Left ventricle myocardium superior (tissue), 1 donor: ENCODE results near the gene ADGRD2. TPM values are rescaled to one million over a fixed set of nuclear protein-coding genes. Genes with fewer than 3 reads are reported as not detected.

Source experiments
- ATAC-seq: fragments of 200-7000 bp; cut with Tn5 transposase; one replicate; pipeline ENCODE4 v1.9.1; 2020; ENCODE audit warnings: mild to moderate bottlenecking, moderate library complexity
- DNase-seq: peaks from one replicate; pipeline ENCODE4 v3.0.0-alpha.2; 2020
- intact Hi-C: fragments of 100-400 bp; cut with micrococcal nuclease; formaldehyde crosslinking; loops from one replicate; pipeline ENCODE4 v1.11.0; 2022
- total RNA-seq: library from RNA; stranded (reverse); fragmentation: NEBNext Ultra II Directional; extraction: Animal tissue kit (Norgen Biotek cat#: 25700); gene quantifications from one replicate; pipeline ENCODE4 v1.2.1, GENCODE V29; 2021
- donor health status: DM: no; HTN: yes; CAD: no; lungs with severe emphysema.

Gene ADGRD2
- total RNA-seq, 1 donor from 2014 or later = not detected

- intact Hi-C loops = no loop called here
- no peak for ATAC-seq
- DNase-seq = no peak
Observed at GRCh38 chr9:124474151-124474550, 23.9 kb downstream of the ADGRD2 start.

GRCh38 chr9:124475158-124475867 lies 25.1 kb downstream of the ADGRD2 start:
- DNase-seq = no peak
- intact Hi-C loops = no loop called here
- no peak for ATAC-seq

GRCh38 chr9:124475868-124476690 lies 25.8 kb downstream of the ADGRD2 start:
- intact Hi-C loops = no loop called here
- no peak for DNase-seq
- no peak for ATAC-seq

GRCh38 chr9:124477211-124477647 lies 27.0 kb downstream of the ADGRD2 start:
- DNase-seq (no peak), ATAC-seq (no peak)
- intact Hi-C loops = no loop called here

- intact Hi-C loops = no loop called here
- DNase-seq (no peak), ATAC-seq (peak; percentile 13)
Observed at GRCh38 chr9:124477648-124478285, 27.5 kb downstream of the ADGRD2 start.

GRCh38 chr9:124478354-124478753 lies 28.1 kb downstream of the ADGRD2 start:
- ATAC-seq (no peak), DNase-seq (no peak)
- intact Hi-C loops = no loop called here

- DNase-seq (no peak), ATAC-seq (no peak)
- intact Hi-C loops = no loop called here
Observed at GRCh38 chr9:124479371-124479770, 29.1 kb downstream of the ADGRD2 start.

- intact Hi-C loops = no loop called here
- DNase-seq (no peak), ATAC-seq (no peak)
Observed at GRCh38 chr9:124479947-124480620, 29.8 kb downstream of the ADGRD2 start.

GRCh38 chr9:124480621-124480981 lies 30.4 kb downstream of the ADGRD2 start:
- DNase-seq (no peak), ATAC-seq (peak; percentile 59)
- intact Hi-C loops = no loop called here

GRCh38 chr9:124481115-124481514 lies 30.9 kb downstream of the ADGRD2 start:
- intact Hi-C loops = no loop called here
- ATAC-seq (no peak), DNase-seq (no peak)

- DNase-seq (peak; percentile 12), ATAC-seq (no peak)
- intact Hi-C loops = no loop called here
Observed at GRCh38 chr9:124482431-124483031, 32.3 kb downstream of the ADGRD2 start.

- intact Hi-C loops = no loop called here
- ATAC-seq = no peak
Observed at GRCh38 chr9:124483481-124483880, 33.2 kb downstream of the ADGRD2 start.

GRCh38 chr9:124485201-124485600 lies 35.0 kb downstream of the ADGRD2 start:
- no peak for ATAC-seq
- DNase-seq = peak; percentile 4
- intact Hi-C loops = no loop called here

More at GRCh38 chr9:124483481-124483880, 33.2 kb downstream of the ADGRD2 start:
- no peak for DNase-seq

- ATAC-seq (no peak), DNase-seq (peak; percentile 9)
Observed at GRCh38 chr9:124485936-124486335, 35.7 kb downstream of the ADGRD2 start.

GRCh38 chr9:124486778-124487259 lies 36.6 kb downstream of the ADGRD2 start:
- DNase-seq (no peak), ATAC-seq (no peak)
- intact Hi-C loops = no loop called here

More at GRCh38 chr9:124485936-124486335, 35.7 kb downstream of the ADGRD2 start:
- intact Hi-C loops = no loop called here

- intact Hi-C loops = no loop called here
- DNase-seq (no peak), ATAC-seq (no peak)
Observed at GRCh38 chr9:124487260-124488182, 37.3 kb downstream of the ADGRD2 start.

- DNase-seq (no peak), ATAC-seq (no peak)
- intact Hi-C loops = no loop called here
Observed at GRCh38 chr9:124488641-124489210, 38.5 kb downstream of the ADGRD2 start.

- intact Hi-C loops = no loop called here
- ATAC-seq (no peak), DNase-seq (no peak)
Observed at GRCh38 chr9:124489222-124489621, 39.0 kb downstream of the ADGRD2 start.
